ENCODE measurements around the gene MNX1. TPM values are rescaled to one million over a fixed set of nuclear protein-coding genes. Genes with fewer than 3 reads are reported as not detected.

MNX1 gene
- total RNA-seq, 2 experiments from 2014 or later, result 4.4 to 4.7 TPM

DNA sequence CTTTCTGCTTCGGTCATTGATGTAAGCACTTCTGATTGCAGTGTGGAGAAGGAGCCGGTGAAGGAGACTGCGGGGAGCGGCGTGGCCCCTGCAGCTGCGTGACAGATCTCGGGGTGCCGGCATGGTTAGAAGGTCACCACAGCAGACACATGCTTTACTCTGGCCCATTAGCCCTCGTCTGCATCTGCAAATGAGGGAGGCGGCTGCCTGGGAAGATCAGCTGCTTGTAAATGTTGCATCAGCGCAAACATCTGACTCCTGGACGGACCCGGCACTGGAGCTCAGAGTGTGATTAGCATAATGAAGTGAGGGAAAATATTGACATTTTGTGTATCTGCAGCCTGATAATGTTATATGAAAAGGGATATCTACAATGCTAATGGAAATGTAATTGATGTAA, 30.5 kb upstream of the MNX1 start:
- Histone ChIP-seq H3K27ac (ENCODE audit: low read depth, low read length, poor library complexity, severe bottlenecking) (no peak overlapping the region), H3K36me3 (ENCODE audit: insufficient read depth, low read length) (no peaks in the 10 kb centered on the region), H3K9me3 (ENCODE audit: low read length) (no peaks in the 10 kb centered on the region), H3K4me3 (ENCODE audit: low read depth, low read length, poor library complexity, severe bottlenecking) (no peak overlapping the region), H3K9me2 (ENCODE audit: insufficient read depth, low read length) (no peaks in the 10 kb centered on the region), H3K4me2 (ENCODE audit: low read length) (no peak overlapping the region), H4K20me1 (ENCODE audit: insufficient read depth, low read length) (no peaks in the 10 kb centered on the region), H2AFZ (ENCODE audit: low read length) (no peak overlapping the region), H3K4me1 (ENCODE audit: insufficient read depth, low read length, poor library complexity, severe bottlenecking) (no peaks in the 10 kb centered on the region), H3K79me2 (ENCODE audit: insufficient read depth, low read depth, low read length) (no peaks in the 10 kb centered on the region)
- intact Hi-C loops (cut with micrococcal nuclease; ENCODE audit: unreplicated experiment), result no loop called here
- ChIA-PET POLR2A (interaction anchor here (0.6 kb wide), 1 partner anchor 756 kb away, joined by 3 read pairs; no protein-coding TSS in a partner anchor), CTCF (ENCODE audit: unreplicated experiment) (no interaction called here)
- TF ChIP-seq, protein P1, sequence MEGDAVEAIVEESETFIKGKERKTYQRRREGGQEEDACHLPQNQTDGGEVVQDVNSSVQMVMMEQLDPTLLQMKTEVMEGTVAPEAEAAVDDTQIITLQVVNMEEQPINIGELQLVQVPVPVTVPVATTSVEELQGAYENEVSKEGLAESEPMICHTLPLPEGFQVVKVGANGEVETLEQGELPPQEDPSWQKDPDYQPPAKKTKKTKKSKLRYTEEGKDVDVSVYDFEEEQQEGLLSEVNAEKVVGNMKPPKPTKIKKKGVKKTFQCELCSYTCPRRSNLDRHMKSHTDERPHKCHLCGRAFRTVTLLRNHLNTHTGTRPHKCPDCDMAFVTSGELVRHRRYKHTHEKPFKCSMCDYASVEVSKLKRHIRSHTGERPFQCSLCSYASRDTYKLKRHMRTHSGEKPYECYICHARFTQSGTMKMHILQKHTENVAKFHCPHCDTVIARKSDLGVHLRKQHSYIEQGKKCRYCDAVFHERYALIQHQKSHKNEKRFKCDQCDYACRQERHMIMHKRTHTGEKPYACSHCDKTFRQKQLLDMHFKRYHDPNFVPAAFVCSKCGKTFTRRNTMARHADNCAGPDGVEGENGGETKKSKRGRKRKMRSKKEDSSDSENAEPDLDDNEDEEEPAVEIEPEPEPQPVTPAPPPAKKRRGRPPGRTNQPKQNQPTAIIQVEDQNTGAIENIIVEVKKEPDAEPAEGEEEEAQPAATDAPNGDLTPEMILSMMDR (conservative IDR thresholded peaks at IDR 0.05; ENCODE audit: low read length), result no peak
- TF ChIP-seq EZH2phosphoT487 (IDR thresholded peaks at IDR 0.05; ENCODE audit: borderline replicate concordance, low read depth, low read length), result no peak
- DNase-seq (ENCODE audit: low spot score), result no peak
- no TSS peak for BruUV-seq (replicated peaks)

DNA sequence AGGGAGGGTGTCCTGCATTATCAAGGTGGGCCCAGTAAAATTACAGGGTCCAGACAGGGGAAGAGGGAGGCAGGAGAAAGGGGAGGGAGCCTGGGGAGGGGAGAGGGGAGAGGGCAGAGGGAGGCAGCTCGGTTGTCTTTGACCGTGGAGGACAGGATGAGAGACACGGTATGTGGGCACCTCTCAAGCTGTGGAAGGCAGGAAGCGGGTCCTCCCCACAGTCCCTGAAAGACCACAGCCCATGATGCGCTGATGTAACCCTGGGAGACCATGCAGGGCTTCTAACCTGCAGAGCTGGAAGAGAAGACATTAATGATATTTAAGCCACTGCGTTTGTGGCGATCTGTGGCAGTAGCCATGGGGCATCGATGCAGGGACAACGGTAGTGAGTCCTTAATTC, 27.2 kb upstream of the MNX1 start:
- Histone ChIP-seq H2AFZ (ENCODE audit: low read length) (no peak overlapping the region), H3K27ac (ENCODE audit: low read depth, low read length, poor library complexity, severe bottlenecking) (no peak overlapping the region), H3K36me3 (ENCODE audit: insufficient read depth, low read length) (no peaks in the 10 kb centered on the region), H3K4me1 (ENCODE audit: insufficient read depth, low read length, poor library complexity, severe bottlenecking) (no peaks in the 10 kb centered on the region), H3K79me2 (ENCODE audit: insufficient read depth, low read depth, low read length) (no peaks in the 10 kb centered on the region), H3K4me2 (ENCODE audit: low read length) (no peak overlapping the region), H3K9me3 (ENCODE audit: low read length) (no peaks in the 10 kb centered on the region), H4K20me1 (ENCODE audit: insufficient read depth, low read length) (no peaks in the 10 kb centered on the region), H3K4me3 (ENCODE audit: low read depth, low read length, poor library complexity, severe bottlenecking) (no peak overlapping the region), H3K9me2 (ENCODE audit: insufficient read depth, low read length) (no peaks in the 10 kb centered on the region)
- ChIA-PET CTCF (ENCODE audit: unreplicated experiment) (no interaction called here), POLR2A (interaction anchor here (0.7 kb wide), 1 partner anchor 22 kb away, joined by 3 read pairs; no protein-coding TSS in a partner anchor)
- no peak for DNase-seq (ENCODE audit: low spot score)
- intact Hi-C loops (cut with micrococcal nuclease; ENCODE audit: unreplicated experiment), result no loop called here
- no TSS peak for BruUV-seq (replicated peaks)
- TF ChIP-seq, protein P1 (conservative IDR thresholded peaks at IDR 0.05; ENCODE audit: low read length), result no peak
- TF ChIP-seq EZH2phosphoT487 (IDR thresholded peaks at IDR 0.05; ENCODE audit: borderline replicate concordance, low read depth, low read length), result no peak

DNA sequence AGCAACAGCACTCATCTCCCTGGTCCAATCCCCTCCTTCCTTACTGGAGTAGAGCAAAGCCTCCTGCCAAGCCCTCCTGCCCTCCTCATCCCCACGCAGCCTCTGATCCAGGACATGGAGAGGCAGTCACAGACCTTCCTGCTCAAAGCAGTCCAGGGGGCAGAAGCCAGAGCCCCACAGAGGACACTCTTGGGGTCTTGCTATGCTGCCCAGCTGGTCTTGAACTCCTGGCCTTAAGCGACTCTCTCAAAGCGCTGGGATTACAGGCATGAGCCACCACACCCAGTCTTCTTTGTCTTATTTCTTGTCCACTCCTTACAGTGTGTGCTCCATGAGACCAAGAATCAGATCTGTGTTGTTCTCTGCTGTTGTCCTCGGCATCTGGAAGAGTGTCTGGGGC, 26.6 kb upstream of the MNX1 start:
- H3K4me1 ChIP-seq (ENCODE audit: insufficient read depth, low read length, poor library complexity, severe bottlenecking), result no peaks in the 10 kb centered on the region
- H3K9me2 ChIP-seq (ENCODE audit: insufficient read depth, low read length), result no peaks in the 10 kb centered on the region
- H3K27ac ChIP-seq (ENCODE audit: low read depth, low read length, poor library complexity, severe bottlenecking), result no peak overlapping the region
- no TSS peak for BruUV-seq (replicated peaks)
- no peaks in the 10 kb centered on the region for H3K79me2 ChIP-seq (ENCODE audit: insufficient read depth, low read depth, low read length)
- no peak overlapping the region for H2AFZ ChIP-seq (ENCODE audit: low read length)
- H3K9me3 ChIP-seq (ENCODE audit: low read length), result no peaks in the 10 kb centered on the region
- POLR2A ChIA-PET, result no interaction called here
- H3K36me3 ChIP-seq (ENCODE audit: insufficient read depth, low read length), result no peaks in the 10 kb centered on the region
- TF ChIP-seq, protein P1 (conservative IDR thresholded peaks at IDR 0.05; ENCODE audit: low read length), result no peak
- no peak for TF ChIP-seq EZH2phosphoT487 (IDR thresholded peaks at IDR 0.05; ENCODE audit: borderline replicate concordance, low read depth, low read length)
- DNase-seq (ENCODE audit: low spot score), result no peak
- intact Hi-C loops (cut with micrococcal nuclease; ENCODE audit: unreplicated experiment), result no loop called here
- H3K4me3 ChIP-seq (ENCODE audit: low read depth, low read length, poor library complexity, severe bottlenecking), result no peak overlapping the region
- CTCF ChIA-PET (ENCODE audit: unreplicated experiment), result no interaction called here
- H4K20me1 ChIP-seq (ENCODE audit: insufficient read depth, low read length), result no peaks in the 10 kb centered on the region
- H3K4me2 ChIP-seq (ENCODE audit: low read length), result no peak overlapping the region

All from OCI-LY7 (cell line).